ENCODE measurements around the gene ALS2.

The ALS2 gene

GRCh38 chr2:201669865-201670264, 110.9 kb downstream of the ALS2 start:
- DNase-seq: no peak

- DNase-seq: peak; percentile 69
These were observed 112.3 kb downstream of the ALS2 start for GRCh38 chr2:201668402-201668910.

- no peak for DNase-seq
These were observed 116.4 kb downstream of the ALS2 start for GRCh38 chr2:201664334-201664733.

- DNase-seq: no peak
These were observed 119.4 kb downstream of the ALS2 start for GRCh38 chr2:201661366-201661765.

- DNase-seq: peak; percentile 67
These were observed 120.3 kb downstream of the ALS2 start for GRCh38 chr2:201660293-201660895.

- no peak for DNase-seq
These were observed 124.0 kb downstream of the ALS2 start for GRCh38 chr2:201656740-201657139.

GRCh38 chr2:201656102-201656501, 124.6 kb downstream of the ALS2 start:
- DNase-seq: no peak

GRCh38 chr2:201654616-201655384, 125.9 kb downstream of the ALS2 start:
- no peak for DNase-seq

- no peak for DNase-seq
These were observed 127.5 kb downstream of the ALS2 start for GRCh38 chr2:201653221-201653620.
